Measurements from ENCODE around the gene COL8A2.

DNA sequence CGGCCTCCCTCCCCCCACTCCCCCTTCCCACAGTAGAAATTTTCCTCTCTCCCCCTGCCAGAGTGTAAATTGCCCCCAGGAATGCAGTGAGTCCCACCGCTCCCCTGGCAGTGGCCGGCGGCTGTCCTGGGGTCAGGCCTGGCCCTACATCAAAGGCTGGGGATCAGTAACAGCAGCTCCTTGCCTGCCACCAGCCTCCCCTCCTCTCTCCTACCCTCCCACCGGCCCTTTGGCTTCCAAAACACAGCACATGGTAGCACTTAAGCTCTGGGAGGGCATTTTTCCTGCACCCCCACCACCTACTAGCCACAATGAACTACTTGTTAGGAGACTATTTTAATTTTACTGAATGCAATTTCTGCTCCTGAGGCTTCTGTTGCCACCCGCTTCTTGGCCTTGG is 9.0 kb upstream of the COL8A2 start:
- TF ChIP-seq, protein P1, sequence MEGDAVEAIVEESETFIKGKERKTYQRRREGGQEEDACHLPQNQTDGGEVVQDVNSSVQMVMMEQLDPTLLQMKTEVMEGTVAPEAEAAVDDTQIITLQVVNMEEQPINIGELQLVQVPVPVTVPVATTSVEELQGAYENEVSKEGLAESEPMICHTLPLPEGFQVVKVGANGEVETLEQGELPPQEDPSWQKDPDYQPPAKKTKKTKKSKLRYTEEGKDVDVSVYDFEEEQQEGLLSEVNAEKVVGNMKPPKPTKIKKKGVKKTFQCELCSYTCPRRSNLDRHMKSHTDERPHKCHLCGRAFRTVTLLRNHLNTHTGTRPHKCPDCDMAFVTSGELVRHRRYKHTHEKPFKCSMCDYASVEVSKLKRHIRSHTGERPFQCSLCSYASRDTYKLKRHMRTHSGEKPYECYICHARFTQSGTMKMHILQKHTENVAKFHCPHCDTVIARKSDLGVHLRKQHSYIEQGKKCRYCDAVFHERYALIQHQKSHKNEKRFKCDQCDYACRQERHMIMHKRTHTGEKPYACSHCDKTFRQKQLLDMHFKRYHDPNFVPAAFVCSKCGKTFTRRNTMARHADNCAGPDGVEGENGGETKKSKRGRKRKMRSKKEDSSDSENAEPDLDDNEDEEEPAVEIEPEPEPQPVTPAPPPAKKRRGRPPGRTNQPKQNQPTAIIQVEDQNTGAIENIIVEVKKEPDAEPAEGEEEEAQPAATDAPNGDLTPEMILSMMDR (IDR thresholded peaks at IDR 0.05), result no peak
- TF ChIP-seq POLR2A (IDR thresholded peaks at IDR 0.05) (no peak), POLR2AphosphoS5 (IDR thresholded peaks at IDR 0.05) (no peak)
